ENCODE results near the gene SCN8A. TPM values are rescaled to one million over a fixed set of nuclear protein-coding genes. Genes with fewer than 3 reads are reported as not detected.

SCN8A gene
- total and polyA plus RNA-seq, 8 donors = 0.26 to 3.3 (median 1.3) TPM

DNA sequence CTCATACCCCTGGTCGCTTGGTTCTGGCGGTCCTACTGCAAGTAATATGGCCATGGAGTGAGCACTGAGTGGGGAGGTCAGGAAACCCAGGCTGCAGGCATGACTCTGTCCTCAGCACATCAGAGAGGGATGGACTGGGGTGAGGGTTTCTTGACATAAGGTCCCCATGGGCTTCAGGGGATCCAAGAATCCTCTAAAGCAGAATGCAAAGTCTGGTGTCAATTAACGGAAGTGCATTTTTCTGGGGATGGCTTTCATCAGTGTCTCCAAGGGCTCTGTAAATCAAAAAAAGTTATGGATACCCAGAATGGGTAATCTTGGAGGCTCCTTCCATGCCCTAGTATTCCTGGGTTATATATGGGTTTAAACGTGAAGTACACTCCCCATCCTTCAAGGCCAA, 253.8 kb downstream of the SCN8A start:
- DNase-seq (no peak), ATAC-seq (no peak)
- intact Hi-C loops (cut with DNase I) = no loop called here
- Histone ChIP-seq H3K27ac (no peak overlapping the region), H3K9me3 (no peaks in the 10 kb centered on the region), H3K27me3 (peaks cover 44 to 90% of the 10 kb centered on the region in 2 donors), H3K4me3 (no peak overlapping the region), H3K36me3 (no peaks in the 10 kb centered on the region), H3K4me1 (peaks cover 0 to 23% of the 10 kb centered on the region in 2 donors)
- no peak for TF ChIP-seq CTCF (IDR thresholded peaks at IDR 0.05)

DNA sequence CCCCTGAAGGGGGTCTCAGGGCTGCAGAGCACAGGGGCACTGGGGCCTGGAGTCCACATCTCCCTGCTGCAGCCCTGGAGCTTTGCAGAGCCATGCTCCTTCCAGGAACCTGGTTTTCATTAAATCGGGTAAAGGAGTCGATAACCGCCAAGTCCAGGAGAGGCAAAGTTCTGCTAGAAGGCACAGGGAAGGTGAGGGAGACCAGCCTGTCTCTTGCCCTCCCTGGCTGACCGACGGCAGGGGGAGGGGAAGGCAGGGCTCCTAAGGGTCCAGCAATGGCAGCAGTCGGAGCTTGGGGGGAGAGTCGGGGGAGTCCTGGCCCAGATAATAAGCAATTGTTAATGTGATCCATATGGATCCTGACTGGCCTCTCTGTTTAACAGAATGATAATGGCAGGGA, 254.4 kb downstream of the SCN8A start:
- Histone ChIP-seq H3K36me3 (no peaks in the 10 kb centered on the region), H3K4me1 (peaks cover 0 to 27% of the 10 kb centered on the region in 2 donors), H3K27ac (no peak overlapping the region), H3K9me3 (no peaks in the 10 kb centered on the region), H3K27me3 (peaks cover 44 to 96% of the 10 kb centered on the region in 2 donors), H3K4me3 (no peak overlapping the region)
- ATAC-seq (no peak), DNase-seq (no peak)
- no peak for TF ChIP-seq CTCF (IDR thresholded peaks at IDR 0.05)
- intact Hi-C loops (cut with DNase I) = no loop called here

DNA sequence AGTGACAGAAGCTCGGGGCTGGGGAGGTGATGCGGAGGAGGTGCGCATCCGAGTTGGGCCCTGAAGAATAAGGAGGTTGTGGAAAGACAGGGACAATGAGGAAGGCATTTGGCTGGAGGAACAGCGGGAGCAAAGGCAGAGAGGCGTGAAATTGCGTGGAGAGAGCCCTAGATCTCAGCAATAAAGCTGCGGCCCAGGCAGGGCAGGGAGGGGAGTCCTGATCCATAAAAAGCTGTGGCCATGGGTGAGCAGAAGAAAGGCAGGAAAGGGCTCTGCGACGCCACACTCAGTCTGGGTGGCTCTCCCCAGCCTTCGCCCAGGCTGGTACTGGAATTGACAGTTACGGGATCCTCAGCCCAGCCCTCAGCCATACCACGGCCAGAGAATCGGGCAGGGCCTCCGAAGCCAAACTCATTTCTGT, 255.2 kb downstream of the SCN8A start:
- intact Hi-C loops (cut with DNase I) = no loop called here
- H3K4me1 ChIP-seq = peaks cover 1 to 35% of the 10 kb centered on the region in 2 donors
- no peaks in the 10 kb centered on the region for H3K36me3 ChIP-seq
- H3K4me3 ChIP-seq = no peak overlapping the region
- TF ChIP-seq CTCF (IDR thresholded peaks at IDR 0.05) = no peak
- no peak for DNase-seq
- H3K27ac ChIP-seq = peak overlapping the region in 1 of 2 donors; percentile 45
- H3K27me3 ChIP-seq = peaks cover 44 to 95% of the 10 kb centered on the region in 2 donors
- ATAC-seq = no peak
- H3K9me3 ChIP-seq = no peaks in the 10 kb centered on the region

DNA sequence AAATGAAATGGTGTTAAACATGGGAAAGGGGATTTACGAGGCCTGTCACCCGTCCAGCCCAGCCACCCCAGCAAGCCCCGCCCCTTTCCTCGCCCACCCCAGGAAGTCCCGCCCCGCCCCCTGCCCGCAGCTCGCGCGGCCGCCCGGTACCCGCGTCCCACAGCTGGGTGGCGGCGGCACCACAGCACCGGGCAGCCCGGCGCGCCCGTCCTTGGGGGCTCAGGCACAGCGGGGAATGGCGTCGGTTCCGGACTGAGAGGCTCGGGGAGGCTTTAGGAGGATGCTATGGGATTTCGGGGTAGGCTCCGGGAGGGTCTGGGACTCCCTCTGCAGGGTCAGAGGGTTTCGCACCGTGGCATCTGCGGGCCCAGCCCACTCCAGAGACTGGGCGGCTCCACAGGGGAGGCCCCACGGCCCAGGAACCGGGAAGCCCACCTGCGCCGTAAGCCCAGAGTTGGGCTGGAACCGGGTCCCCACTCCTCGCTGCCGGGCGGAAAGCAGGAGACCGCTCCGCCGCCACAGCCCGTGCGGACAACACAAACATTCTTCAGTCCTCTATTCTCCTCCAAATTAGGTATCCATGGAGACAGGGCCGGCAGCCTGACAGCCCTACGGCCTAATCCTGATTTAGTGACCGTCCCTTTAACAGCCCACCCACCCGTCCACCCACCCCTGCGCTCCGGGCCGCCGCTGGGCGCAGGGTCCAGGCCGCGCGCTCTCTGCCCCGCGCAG, 256.0 kb downstream of the SCN8A start:
- peak overlapping the region; percentile 26 to 65 for H3K27ac ChIP-seq
- TF ChIP-seq CTCF (IDR thresholded peaks at IDR 0.05) = no peak
- H3K9me3 ChIP-seq = no peaks in the 10 kb centered on the region
- peaks cover 44 to 88% of the 10 kb centered on the region in 2 donors for H3K27me3 ChIP-seq
- peak overlapping the region; percentile 26 to 46 for H3K4me3 ChIP-seq
- intact Hi-C loops (cut with DNase I) = no loop called here
- H3K36me3 ChIP-seq = no peaks in the 10 kb centered on the region
- H3K4me1 ChIP-seq = peaks cover 7 to 43% of the 10 kb centered on the region in 2 donors
- ATAC-seq (peak; percentile 58), DNase-seq (peak in 2 of 4 donors; percentile 52 to 81)

DNA sequence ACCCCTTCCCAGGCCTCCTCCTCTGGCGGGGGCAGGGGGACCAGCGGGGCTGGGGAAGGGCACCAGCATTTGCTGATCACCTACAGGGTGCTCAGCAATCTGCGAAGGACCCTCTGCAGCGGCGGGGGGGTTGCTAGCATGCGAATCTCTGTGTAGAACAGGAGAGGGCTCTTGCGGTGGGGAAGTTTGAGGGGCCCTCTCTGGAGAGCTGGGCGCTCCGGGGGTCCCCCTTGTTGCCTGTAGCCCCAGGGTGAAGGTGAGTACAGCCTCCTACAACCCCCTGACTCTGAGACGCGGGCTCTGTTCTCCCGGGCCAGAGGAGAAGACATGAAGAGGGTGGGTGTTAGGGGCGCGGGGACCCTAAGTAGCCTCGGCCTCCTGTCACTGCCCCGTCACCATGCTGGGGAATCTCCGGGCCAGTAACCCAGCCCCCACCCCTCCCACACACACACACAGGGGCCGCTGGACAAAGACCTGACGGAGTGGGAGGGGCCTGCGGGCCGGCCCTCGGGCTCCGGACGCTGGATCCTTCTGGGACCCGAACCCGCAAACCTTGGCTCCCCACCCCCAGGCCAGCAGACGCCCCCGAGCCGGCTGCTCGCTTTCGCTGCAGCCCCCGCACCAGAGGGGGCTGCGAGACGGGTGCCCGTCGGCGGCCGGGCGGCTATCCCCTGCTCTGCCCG, 256.8 kb downstream of the SCN8A start:
- ATAC-seq = peak; percentile 61
- Histone ChIP-seq H3K27ac (peak overlapping the region; percentile 39 to 65), H3K4me1 (peaks cover 7 to 43% of the 10 kb centered on the region in 2 donors), H3K4me3 (peak overlapping the region; percentile 26 to 46), H3K36me3 (no peaks in the 10 kb centered on the region), H3K9me3 (no peaks in the 10 kb centered on the region), H3K27me3 (peaks cover 44 to 81% of the 10 kb centered on the region in 2 donors)
- peak in 1 of 4 donors; percentile 35 for DNase-seq
- TF ChIP-seq CTCF (IDR thresholded peaks at IDR 0.05) = no peak
- intact Hi-C loops (cut with DNase I) = no loop called here
